T-helper 1 cell treated with Interleukin-12 subunit alpha and Interleukin-12 subunit beta and Interleukin-4 antibody, amounts not matched to agents 30 μg/mL and 1 μg/mL, for 36 hours (primary cell): ENCODE results near the gene SIRT5.

ENCODE experiments used
- H3K27ac Mint-ChIP-seq: one replicate; pipeline ENCODE4 v1.8.0; 2021; ENCODE audit warnings: mild to moderate bottlenecking, mixed read lengths
- H3K27me3 Mint-ChIP-seq: one replicate; pipeline ENCODE4 v1.8.0; 2021; ENCODE audit warnings: low read depth, mixed read lengths
- H3K36me3 Mint-ChIP-seq: one replicate; pipeline ENCODE4 v1.8.0; 2021; ENCODE audit warnings: low read depth, mixed read lengths
- H3K4me1 Mint-ChIP-seq: one replicate; pipeline ENCODE4 v1.8.0; 2021; ENCODE audit warnings: low read depth, mixed read lengths
- H3K4me3 Mint-ChIP-seq: one replicate; pipeline ENCODE4 v1.8.0; 2021; ENCODE audit warnings: mild to moderate bottlenecking, moderate library complexity, mixed read lengths
- H3K9me3 Mint-ChIP-seq: one replicate; pipeline ENCODE4 v1.8.0; 2021; ENCODE audit warnings: mixed read lengths

The SIRT5 gene

DNA sequence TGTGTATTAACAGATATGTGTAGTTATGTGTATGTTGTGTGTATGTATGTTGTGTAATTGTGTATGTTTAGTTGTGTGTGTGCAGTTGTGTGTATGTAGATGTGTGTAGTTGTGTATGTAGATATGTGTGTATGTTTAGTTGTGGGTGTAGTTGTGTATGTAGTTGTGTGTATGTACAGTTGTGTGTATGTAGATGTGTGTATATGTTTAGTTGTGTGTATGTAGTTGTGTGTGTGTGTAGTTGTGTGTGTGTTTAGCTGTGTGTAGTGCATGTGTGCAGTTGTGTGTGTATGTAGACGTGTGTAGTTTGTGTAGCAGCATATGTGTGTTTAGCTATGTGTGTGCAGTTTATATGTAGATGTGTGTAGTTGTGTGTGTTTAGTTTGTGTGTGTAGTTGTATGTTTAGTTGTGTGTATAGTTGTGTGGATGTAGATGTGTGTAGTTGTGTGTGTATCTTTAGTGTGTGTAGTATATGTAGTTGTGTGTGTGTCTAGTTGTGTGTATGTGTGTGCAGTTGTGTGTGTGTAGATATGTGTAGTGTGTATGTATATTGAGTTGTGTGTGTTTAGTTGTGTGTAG is 16.3 kb downstream of the SIRT5 start:
- no peak overlapping the region for H3K4me3 Mint-ChIP-seq
- no peaks in the 10 kb centered on the region for H3K9me3 Mint-ChIP-seq
- no peaks in the 10 kb centered on the region for H3K27me3 Mint-ChIP-seq
- H3K27ac Mint-ChIP-seq, result no peak overlapping the region
- peaks cover 5% of the 10 kb centered on the region for H3K36me3 Mint-ChIP-seq
- H3K4me1 Mint-ChIP-seq, result no peaks in the 10 kb centered on the region

DNA sequence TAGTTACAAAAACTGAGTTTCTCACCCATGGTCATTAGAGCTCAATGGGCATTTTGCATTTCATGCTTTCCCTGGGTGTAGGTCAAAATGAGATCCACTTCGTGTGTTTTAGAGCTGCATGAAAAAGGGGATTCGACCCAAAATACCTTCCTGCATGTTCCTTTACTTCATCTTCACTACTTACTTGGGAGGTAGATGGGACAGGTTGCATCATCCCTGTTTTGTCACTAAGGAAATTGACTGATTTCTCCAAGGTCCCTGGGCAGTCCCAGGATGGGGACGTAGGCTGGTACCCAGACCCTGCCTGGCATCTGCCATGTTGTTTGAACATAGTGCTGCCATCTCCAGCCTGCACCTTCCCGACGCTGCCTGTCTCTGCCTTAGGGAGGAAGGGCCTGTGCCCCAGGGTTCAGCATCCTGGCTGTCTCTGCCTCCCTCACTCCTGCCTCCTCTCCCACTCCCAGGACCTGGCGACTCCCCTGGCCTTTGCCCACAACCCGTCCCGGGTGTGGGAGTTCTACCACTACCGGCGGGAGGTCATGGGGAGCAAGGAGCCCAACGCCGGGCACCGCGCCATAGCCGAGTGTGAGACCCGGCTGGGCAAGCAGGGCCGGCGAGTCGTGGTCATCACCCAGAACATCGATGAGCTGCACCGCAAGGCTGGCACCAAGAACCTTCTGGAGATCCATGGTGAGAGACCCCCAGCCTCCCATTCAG is 17.0 kb downstream of the SIRT5 start:
- H3K27ac Mint-ChIP-seq, result no peak overlapping the region
- no peaks in the 10 kb centered on the region for H3K4me1 Mint-ChIP-seq
- H3K9me3 Mint-ChIP-seq, result no peaks in the 10 kb centered on the region
- no peaks in the 10 kb centered on the region for H3K27me3 Mint-ChIP-seq
- H3K36me3 Mint-ChIP-seq, result peaks cover 5% of the 10 kb centered on the region
- no peak overlapping the region for H3K4me3 Mint-ChIP-seq

DNA sequence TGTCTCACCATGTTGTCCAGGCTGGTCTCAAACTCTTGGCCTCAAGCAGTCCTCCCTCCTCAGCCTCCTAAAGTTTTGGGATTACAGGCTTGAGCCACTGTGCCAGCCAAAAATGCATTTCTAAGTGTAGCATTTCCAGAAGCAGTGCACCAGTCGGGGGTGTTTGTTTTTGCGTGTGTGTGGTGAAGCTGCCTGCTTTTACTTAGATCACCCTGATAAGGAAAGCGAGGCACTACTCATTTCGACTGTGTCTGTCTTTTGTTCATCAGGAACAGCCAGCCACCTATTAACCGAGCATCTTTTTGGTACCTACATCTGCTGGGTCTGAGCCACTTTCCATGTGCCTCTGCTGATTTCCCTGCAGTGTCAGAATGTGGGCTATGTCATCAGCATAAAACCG is 18.7 kb downstream of the SIRT5 start:
- Mint-ChIP-seq H3K27me3 (no peaks in the 10 kb centered on the region), H3K36me3 (peaks cover 4% of the 10 kb centered on the region), H3K27ac (no peak overlapping the region), H3K9me3 (no peaks in the 10 kb centered on the region), H3K4me1 (no peaks in the 10 kb centered on the region), H3K4me3 (no peak overlapping the region)

DNA sequence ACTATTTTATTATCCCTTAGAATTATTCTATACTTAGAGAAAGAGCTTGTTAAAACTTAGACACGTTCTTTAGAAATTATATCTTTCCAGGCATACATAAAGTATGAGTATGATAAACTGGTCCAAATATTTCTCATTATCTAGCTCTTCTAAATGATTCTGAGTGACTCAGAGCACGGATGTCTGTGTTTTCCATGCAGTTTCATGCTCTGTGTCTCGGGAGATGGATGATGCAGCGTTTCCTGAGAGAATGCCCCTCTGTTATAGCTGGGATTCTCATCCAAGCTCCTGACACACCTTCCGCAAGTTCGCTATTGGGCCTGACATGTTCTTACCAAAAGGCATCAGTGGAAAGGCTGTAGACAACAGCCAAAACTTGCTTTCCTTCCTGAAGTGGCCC is 19.3 kb downstream of the SIRT5 start:
- Mint-ChIP-seq H3K27ac (no peak overlapping the region), H3K27me3 (no peaks in the 10 kb centered on the region), H3K36me3 (peaks cover 7% of the 10 kb centered on the region), H3K4me3 (no peak overlapping the region), H3K4me1 (no peaks in the 10 kb centered on the region), H3K9me3 (no peaks in the 10 kb centered on the region)

DNA sequence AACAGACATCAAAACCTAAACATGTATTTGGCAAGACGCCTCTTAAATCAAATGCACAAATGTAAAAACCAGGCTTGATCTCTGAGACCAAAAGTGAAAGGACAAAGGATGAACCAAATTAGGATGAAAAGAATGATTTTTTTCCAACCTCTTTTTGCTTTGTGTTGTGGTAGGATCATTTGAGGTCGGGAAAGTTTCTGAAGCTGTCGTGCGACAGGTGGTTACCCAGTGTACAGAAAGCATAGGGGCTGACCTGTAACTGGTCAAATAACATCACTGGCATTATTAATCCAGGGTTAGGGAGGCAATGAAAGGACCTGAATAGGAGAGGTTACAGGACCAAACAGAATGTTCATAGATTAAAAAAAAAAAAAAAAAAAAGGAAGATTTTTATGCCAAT is 22.7 kb downstream of the SIRT5 start:
- Mint-ChIP-seq H3K9me3 (no peaks in the 10 kb centered on the region), H3K36me3 (peaks cover 15% of the 10 kb centered on the region), H3K4me3 (no peak overlapping the region), H3K27ac (no peak overlapping the region), H3K27me3 (no peaks in the 10 kb centered on the region), H3K4me1 (no peaks in the 10 kb centered on the region)

DNA sequence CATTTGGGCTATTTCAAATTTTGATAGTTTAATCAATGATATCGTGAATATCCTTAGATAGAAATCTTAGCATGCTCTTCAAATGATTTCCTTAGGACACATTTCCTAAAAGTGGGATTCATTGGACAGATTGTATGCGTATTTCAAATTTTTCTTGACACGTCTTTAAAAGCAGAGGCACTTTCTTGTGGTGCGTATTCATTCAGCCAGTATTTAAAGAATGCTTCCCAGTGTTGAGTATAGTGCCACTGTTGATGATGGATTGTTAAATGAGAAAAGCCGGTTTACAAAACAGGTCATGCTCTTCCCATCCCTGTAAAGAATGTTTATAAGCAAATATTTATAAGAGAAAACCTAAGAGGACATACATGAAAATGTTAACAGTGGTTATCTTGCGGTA is 25.6 kb downstream of the SIRT5 start:
- Mint-ChIP-seq H3K4me1 (peaks cover 3% of the 10 kb centered on the region), H3K27ac (no peak overlapping the region), H3K27me3 (no peaks in the 10 kb centered on the region), H3K9me3 (no peaks in the 10 kb centered on the region), H3K4me3 (no peak overlapping the region), H3K36me3 (peaks cover 12% of the 10 kb centered on the region)

DNA sequence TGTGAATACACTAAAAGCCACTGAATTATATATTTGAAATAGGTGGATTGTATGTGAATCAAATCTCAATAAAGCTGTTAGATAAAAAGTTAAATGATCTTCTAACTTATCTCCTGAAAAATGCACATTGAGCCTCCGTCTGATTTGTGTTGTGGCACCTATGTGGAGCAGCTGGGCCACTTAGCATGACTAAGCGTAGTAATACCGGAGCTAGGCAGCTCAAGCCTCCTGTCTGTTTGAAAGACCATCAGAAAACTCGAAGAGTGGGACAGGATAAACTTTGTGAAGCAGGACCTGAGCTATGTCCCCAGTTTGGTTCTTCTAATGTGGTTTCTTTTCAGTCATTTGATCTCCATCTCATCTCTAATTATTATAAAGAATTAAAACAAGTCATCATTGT is 29.7 kb downstream of the SIRT5 start:
- H3K36me3 Mint-ChIP-seq, result peaks cover 13% of the 10 kb centered on the region
- peaks cover 3% of the 10 kb centered on the region for H3K4me1 Mint-ChIP-seq
- H3K4me3 Mint-ChIP-seq, result no peak overlapping the region
- H3K9me3 Mint-ChIP-seq, result no peaks in the 10 kb centered on the region
- H3K27ac Mint-ChIP-seq, result no peak overlapping the region
- H3K27me3 Mint-ChIP-seq, result no peaks in the 10 kb centered on the region

DNA sequence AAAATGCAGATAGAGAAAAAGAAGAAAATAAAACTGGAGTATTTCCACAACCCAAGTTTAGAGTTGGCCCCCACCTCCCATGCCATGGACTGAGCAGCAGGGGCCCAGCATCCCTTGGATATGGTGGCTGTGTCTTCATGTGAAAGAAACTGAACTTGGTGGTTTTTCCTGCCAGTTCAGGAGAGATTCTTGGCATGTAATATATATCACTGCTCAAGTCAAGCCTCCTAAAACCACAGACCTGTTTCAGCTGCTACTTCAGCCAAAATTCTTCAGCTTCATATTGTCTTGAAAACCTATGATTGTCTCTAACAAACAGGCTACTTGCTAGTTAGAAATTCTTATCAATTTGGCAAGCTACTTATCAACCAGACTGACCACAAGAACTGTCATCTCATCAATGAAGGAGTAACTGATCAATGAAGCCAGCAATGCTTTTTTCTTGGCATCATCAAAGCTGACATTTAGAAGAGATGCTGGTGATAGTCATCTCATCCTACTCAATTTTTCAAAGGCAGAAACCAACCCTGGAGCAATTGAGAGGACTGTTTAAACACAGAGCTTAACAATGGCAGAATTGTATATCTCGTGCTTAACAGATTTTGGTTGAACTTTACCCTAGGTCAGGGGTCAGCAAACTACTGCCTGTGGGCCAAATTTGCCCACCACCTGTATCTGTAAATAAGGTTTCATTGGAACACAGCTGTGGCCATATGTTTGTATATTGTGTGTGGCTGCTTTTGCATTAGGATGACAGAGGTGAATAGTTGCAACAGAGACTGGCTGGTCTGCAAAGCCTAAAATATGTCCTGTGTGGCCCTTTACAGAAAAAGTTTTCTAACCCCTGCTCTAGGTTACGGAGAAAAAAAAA is 30.4 kb downstream of the SIRT5 start:
- H3K27ac Mint-ChIP-seq, result no peak overlapping the region
- H3K4me1 Mint-ChIP-seq, result peaks cover 3% of the 10 kb centered on the region
- no peaks in the 10 kb centered on the region for H3K27me3 Mint-ChIP-seq
- H3K36me3 Mint-ChIP-seq, result peaks cover 12% of the 10 kb centered on the region
- no peak overlapping the region for H3K4me3 Mint-ChIP-seq
- no peaks in the 10 kb centered on the region for H3K9me3 Mint-ChIP-seq

DNA sequence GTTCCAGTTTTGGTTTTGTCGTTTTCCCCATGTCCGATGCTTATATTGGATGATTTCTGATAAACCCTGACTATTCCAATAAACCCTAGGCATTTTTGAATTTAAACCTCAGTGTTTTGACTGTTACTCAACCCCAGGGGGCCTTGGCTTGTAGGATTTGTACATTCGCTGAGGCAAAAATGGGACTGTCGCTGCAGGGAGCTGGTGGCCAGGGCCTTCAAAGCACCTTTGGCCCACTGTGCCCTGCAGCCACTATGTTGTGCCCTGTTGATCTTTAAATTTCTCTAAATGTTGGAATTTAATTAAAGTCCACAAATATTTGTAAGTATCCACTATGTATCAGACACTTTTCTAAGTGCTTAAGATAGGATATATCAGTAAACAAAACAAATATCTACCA is 31.2 kb downstream of the SIRT5 start:
- Mint-ChIP-seq H3K27me3 (no peaks in the 10 kb centered on the region), H3K36me3 (peaks cover 10% of the 10 kb centered on the region), H3K27ac (no peak overlapping the region), H3K4me1 (peaks cover 3% of the 10 kb centered on the region), H3K9me3 (no peaks in the 10 kb centered on the region), H3K4me3 (no peak overlapping the region)

DNA sequence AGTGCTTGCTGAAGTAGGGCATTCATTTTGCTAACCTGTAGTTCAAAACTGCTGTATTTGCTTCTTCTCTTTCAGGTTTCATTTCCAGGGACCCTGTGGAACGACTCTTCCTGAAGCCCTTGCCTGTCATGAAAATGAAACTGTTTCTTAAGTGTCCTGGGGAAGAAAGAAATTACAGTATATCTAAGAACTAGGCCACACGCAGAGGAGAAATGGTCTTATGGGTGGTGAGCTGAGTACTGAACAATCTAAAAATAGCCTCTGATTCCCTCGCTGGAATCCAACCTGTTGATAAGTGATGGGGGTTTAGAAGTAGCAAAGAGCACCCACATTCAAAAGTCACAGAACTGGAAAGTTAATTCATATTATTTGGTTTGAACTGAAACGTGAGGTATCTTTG is 37.3 kb downstream of the SIRT5 start:
- Mint-ChIP-seq H3K36me3 (peaks cover 15% of the 10 kb centered on the region), H3K4me1 (peaks cover 35% of the 10 kb centered on the region), H3K4me3 (peak overlapping the region; percentile 29), H3K27me3 (no peaks in the 10 kb centered on the region), H3K9me3 (no peaks in the 10 kb centered on the region), H3K27ac (peak overlapping the region; percentile 76)

DNA sequence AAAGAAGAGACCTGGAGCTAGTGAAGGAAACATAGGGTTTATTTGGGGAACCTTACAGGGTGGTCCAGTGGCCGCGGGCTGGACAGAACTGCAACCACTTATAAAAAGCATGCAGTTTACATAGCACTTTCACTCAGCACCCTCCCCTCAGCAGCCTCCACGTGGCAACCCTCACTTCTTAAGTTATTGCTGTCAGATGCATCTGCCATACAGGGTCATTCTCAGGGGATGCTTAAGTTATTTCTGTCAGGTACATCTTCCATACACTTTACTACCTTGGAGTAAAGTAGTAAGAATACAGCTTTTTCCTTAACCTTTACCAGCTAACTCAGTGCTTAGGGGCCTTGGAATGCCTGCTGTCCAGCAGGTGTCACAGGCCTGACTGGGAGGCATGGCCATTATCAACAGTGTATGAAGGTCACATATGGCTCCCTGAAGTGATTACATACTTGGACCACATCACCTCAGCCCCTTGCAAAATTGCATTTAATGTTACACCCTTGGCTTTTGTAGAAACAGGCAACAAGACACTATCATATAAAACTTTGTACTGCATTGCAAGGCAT is 38.7 kb downstream of the SIRT5 start:
- Mint-ChIP-seq H3K4me1 (peaks cover 44% of the 10 kb centered on the region), H3K4me3 (no peak overlapping the region), H3K9me3 (no peaks in the 10 kb centered on the region), H3K27ac (no peak overlapping the region), H3K36me3 (peaks cover 21% of the 10 kb centered on the region), H3K27me3 (no peaks in the 10 kb centered on the region)

DNA sequence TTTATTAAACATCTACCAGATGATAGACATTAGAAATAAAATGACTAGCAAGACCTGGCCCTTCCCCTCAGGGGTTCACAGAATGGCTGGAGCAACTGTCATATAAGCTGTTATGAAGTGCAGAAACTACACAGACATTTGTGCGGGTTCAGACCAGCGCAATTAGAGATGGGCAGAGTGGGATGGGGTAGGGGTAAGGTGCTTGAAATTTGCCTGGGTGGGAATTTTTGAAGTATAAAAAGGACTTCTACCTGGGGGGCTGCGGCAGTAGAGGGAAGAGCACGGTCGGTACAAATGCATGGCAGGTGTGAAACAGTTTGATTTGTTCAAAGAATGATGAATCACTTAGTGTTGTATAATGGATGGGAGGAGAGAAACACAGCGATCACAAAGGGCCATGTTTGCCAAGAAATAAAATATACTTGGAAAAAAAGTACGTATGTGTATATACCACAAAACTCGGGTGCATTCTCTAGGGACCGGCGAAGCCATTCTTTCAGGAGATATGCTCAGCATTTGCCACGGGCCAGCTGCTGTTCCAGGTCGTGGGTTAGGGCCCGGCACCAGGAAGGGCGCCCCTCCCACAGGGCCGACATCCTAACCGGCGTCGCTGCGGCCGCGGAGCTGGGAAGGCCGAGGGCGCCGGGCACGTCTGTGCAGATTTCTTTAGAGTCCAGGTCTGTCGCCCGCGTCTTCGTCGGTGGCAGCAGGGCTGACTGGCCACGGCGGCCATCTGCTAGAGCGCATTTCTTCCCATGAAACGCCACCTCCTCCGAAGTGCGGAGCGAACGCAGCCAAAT is 39.9 kb downstream of the SIRT5 start:
- peak overlapping the region; percentile 96 for H3K27ac Mint-ChIP-seq
- peaks cover 27% of the 10 kb centered on the region for H3K36me3 Mint-ChIP-seq
- peak overlapping the region; percentile 97 for H3K4me3 Mint-ChIP-seq
- peaks cover 44% of the 10 kb centered on the region for H3K4me1 Mint-ChIP-seq
- no peaks in the 10 kb centered on the region for H3K27me3 Mint-ChIP-seq
- no peaks in the 10 kb centered on the region for H3K9me3 Mint-ChIP-seq

DNA sequence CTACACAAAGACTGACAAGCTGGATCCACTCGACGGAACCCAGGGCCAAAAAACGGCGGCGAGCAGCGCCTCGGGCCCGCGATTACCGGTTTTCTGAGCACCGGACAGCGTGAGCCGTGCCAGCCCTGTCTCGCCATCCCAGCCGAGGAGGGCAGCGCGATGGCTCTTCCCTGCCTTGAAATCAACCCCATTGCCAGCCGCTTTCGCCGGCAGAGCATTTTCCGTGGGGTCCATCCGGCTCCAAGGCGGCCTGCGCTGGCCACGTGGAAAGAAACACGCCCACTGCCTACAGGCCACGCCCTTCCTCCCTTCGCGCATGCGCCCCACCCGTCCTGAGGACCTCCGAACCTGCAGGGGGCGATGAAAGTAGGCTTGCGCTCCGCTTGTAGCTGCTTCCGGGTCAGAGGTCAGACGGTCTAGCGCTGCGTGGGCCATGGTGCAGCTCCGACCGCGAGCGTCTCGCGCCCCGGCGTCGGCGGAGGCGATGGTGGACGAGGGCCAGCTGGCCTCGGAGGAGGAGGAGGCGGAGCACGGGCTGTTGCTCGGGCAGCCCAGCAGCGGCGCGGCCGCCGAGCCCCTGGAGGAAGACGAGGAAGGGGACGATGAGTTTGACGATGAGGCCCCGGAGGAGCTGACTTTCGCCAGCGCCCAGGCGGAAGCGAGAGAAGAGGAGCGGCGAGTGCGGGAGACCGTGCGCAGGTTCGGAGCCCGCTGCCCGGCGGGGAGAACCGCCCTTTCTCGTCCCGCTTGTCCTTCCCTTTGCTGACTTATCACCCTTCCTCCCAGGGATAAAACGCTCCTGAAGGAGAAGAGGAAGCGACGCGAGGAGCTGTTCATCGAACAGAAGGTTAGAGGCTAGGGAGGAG is 40.8 kb downstream of the SIRT5 start, which contains the start of gene NOL7:
Gene NOL7, plus strand, starts transcription at position 410 of the 866 bp plus-strand sequence. Its CDS starts 24 bp downstream, at position 434.
- Mint-ChIP-seq H3K9me3 (no peaks in the 10 kb centered on the region), H3K27me3 (no peaks in the 10 kb centered on the region), H3K4me1 (peaks cover 44% of the 10 kb centered on the region), H3K36me3 (peaks cover 27% of the 10 kb centered on the region), H3K4me3 (peak within 1 kb of the TSS; percentile 97), H3K27ac (peak within 1 kb of the TSS; percentile 96)
